ENCODE results near the gene MRGPRX2. TPM values are rescaled to one million over a fixed set of nuclear protein-coding genes. Genes with fewer than 3 reads are reported as not detected.
A peak's percentile ranks its signal among the peaks of the same experiment; 100 is the strongest.

MRGPRX2 gene
- total RNA-seq, 3 donors from 2014 or later (not counting 1 experiment from before 2014, with no cell fraction given): 0.21 to 0.48 TPM; not detected in 1

- H3K9me3 Mint-ChIP-seq: no peaks in the 10 kb centered on the region
- no peak for TF ChIP-seq CTCF (IDR thresholded peaks at IDR 0.05)
- intact Hi-C loops (cut with micrococcal nuclease): no loop called here
- H3K4me1 ChIP-seq (ENCODE audit: control insufficient read depth, insufficient read depth, low read length): no peaks in the 10 kb centered on the region
- H3K36me3 Mint-ChIP-seq: no peaks in the 10 kb centered on the region
- H3K27me3 Mint-ChIP-seq (ENCODE audit: low read depth in 2 of 2): peaks cover 16 to 30% of the 10 kb centered on the region in 2 donors
- ATAC-seq (no peak), DNase-seq (no peak)
- 69% methylated on average over 6 of the region's 6 CpGs for WGBS (ENCODE audit: insufficient coverage)
- H3K4me3 ChIP-seq (ENCODE audit: low read length): no peak overlapping the region
- no peak overlapping the region for H3K4me3 Mint-ChIP-seq
- peaks cover 5 to 8% of the 10 kb centered on the region in 2 donors for H3K4me1 Mint-ChIP-seq
- H3K36me3 ChIP-seq (ENCODE audit: control insufficient read depth, insufficient read depth, low read length): no peaks in the 10 kb centered on the region
- peaks cover 3% of the 10 kb centered on the region for H3K27me3 ChIP-seq (ENCODE audit: control insufficient read depth, insufficient read depth, low read length)
- H3K9me3 ChIP-seq (ENCODE audit: control insufficient read depth, insufficient read depth, low read length): no peaks in the 10 kb centered on the region
- H3K27ac ChIP-seq (ENCODE audit: low read length): no peak overlapping the region
- H3K27ac Mint-ChIP-seq: no peak overlapping the region
Observed at GRCh38 chr11:19079643-19080440, 19.3 kb upstream of the MRGPRX2 start.

GRCh38 chr11:19077965-19078364 lies 17.4 kb upstream of the MRGPRX2 start:
- peaks cover 11 to 30% of the 10 kb centered on the region in 2 donors for H3K27me3 Mint-ChIP-seq (ENCODE audit: low read depth in 2 of 2)
- intact Hi-C loops (cut with micrococcal nuclease): loop anchor here (1.0 kb wide), 1 partner anchor 475 kb away; no protein-coding TSS in a partner anchor
- Histone ChIP-seq H3K27me3 (ENCODE audit: control insufficient read depth, insufficient read depth, low read length) (peaks cover 3% of the 10 kb centered on the region), H3K36me3 (ENCODE audit: control insufficient read depth, insufficient read depth, low read length) (no peaks in the 10 kb centered on the region), H3K4me3 (ENCODE audit: low read length) (no peak overlapping the region), H3K4me1 (ENCODE audit: control insufficient read depth, insufficient read depth, low read length) (no peaks in the 10 kb centered on the region), H3K9me3 (ENCODE audit: control insufficient read depth, insufficient read depth, low read length) (no peaks in the 10 kb centered on the region), H3K27ac (ENCODE audit: low read length) (no peak overlapping the region)
- H3K9me3 Mint-ChIP-seq: no peaks in the 10 kb centered on the region
- ATAC-seq: no peak
- no peak for TF ChIP-seq CTCF (IDR thresholded peaks at IDR 0.05)
- H3K4me1 Mint-ChIP-seq: peaks cover 5 to 8% of the 10 kb centered on the region in 2 donors
- H3K36me3 Mint-ChIP-seq: no peaks in the 10 kb centered on the region
- no peak overlapping the region for H3K4me3 Mint-ChIP-seq
- no peak overlapping the region for H3K27ac Mint-ChIP-seq
- no peak for DNase-seq

GRCh38 chr11:19076744-19077589 lies 16.4 kb upstream of the MRGPRX2 start:
- Histone ChIP-seq H3K36me3 (ENCODE audit: control insufficient read depth, insufficient read depth, low read length) (no peaks in the 10 kb centered on the region), H3K27me3 (ENCODE audit: control insufficient read depth, insufficient read depth, low read length) (peaks cover 3% of the 10 kb centered on the region), H3K4me1 (ENCODE audit: control insufficient read depth, insufficient read depth, low read length) (no peaks in the 10 kb centered on the region), H3K27ac (ENCODE audit: low read length) (no peak overlapping the region), H3K4me3 (ENCODE audit: low read length) (no peak overlapping the region), H3K9me3 (ENCODE audit: control insufficient read depth, insufficient read depth, low read length) (no peaks in the 10 kb centered on the region)
- Mint-ChIP-seq H3K36me3 (no peaks in the 10 kb centered on the region), H3K9me3 (no peaks in the 10 kb centered on the region), H3K4me1 (peaks cover 5 to 8% of the 10 kb centered on the region in 2 donors), H3K27ac (no peak overlapping the region), H3K27me3 (ENCODE audit: low read depth in 2 of 2) (peaks cover 11 to 30% of the 10 kb centered on the region in 2 donors), H3K4me3 (no peak overlapping the region)
- ATAC-seq (peak; percentile 79 to 94 (median 91)), DNase-seq (peak; percentile 53 to 71)
- 62% methylated on average over 9 of the region's 10 CpGs for WGBS (ENCODE audit: insufficient coverage)
- peak; percentile 99 for TF ChIP-seq CTCF (IDR thresholded peaks at IDR 0.05)
- intact Hi-C loops (cut with micrococcal nuclease): loop anchor here (1.0 kb wide), 1 partner anchor 476 kb away; no protein-coding TSS in a partner anchor
